Uterus (tissue), 4 donors: Measurements from ENCODE around the gene NOL4L. TPM values are rescaled to one million over a fixed set of nuclear protein-coding genes. Genes with fewer than 3 reads are reported as not detected.

Source experiments
- DNase-seq, 2 donors: peaks; one replicate each; pipeline ENCODE4 v3.0.0-alpha.2; 2019 to 2020
- H3K27ac ChIP-seq, 2 donors: fragments of 200-600 bp; sonication (generic); 1 replicate in 1 of 2; 2 replicates in 1 of 2; pipeline ENCODE4 v1.5.1; 2016 to 2018
- H3K27me3 ChIP-seq, 2 donors: fragments of 200-600 bp; sonication (generic); one replicate each; pipeline ENCODE4 v1.5.1; 2018 to 2019; ENCODE audit warnings: control low read depth in 1 of 2
- H3K36me3 ChIP-seq, 2 donors: fragments of 200-600 bp; sonication (generic); one replicate each; pipeline ENCODE4 v1.5.1; 2019; ENCODE audit warnings: control low read depth in 1 of 2
- H3K4me1 ChIP-seq, 2 donors: fragments of 200-600 bp; sonication (generic); one replicate each; pipeline ENCODE4 v1.5.1; 2018 to 2019; ENCODE audit warnings: control low read depth in 1 of 2
- H3K4me3 ChIP-seq, 2 donors: fragments of 200-600 bp; sonication (generic); 1 replicate in 1 of 2; 2 replicates in 1 of 2; pipeline ENCODE4 v1.5.1; 2018 to 2019; ENCODE audit warnings: mild to moderate bottlenecking in 1 of 2
- H3K9me3 ChIP-seq, 2 donors: fragments of 200-600 bp; sonication (generic); one replicate each; pipeline ENCODE4 v1.5.1; 2019; ENCODE audit warnings: control low read depth in 1 of 2
- CTCF ChIP-seq, 4 experiments: fragments of 200-600 bp in 2 of 4; fragments of 450-650 bp in 2 of 4; sonication (generic) in 2 of 4; IDR thresholded peaks; one replicate each; pipeline ENCODE4 v1.5.1; 2016 to 2019; ENCODE audit warnings: antibody characterized with exemption in 4 of 4, mild to moderate bottlenecking in 2 of 4, moderate library complexity in 1 of 4
- POLR2A ChIP-seq, 2 donors: fragments of 450-650 bp; IDR thresholded peaks; one replicate each; pipeline ENCODE4 v1.6.1; 2016; ENCODE audit warnings: antibody characterized with exemption in 2 of 2, mild to moderate bottlenecking in 1 of 2, moderate library complexity in 1 of 2
- intact Hi-C: fragments of 100-400 bp; cut with DNase I; formaldehyde crosslinking; loops from one replicate; pipeline ENCODE4 v1.15.1; 2023; ENCODE audit warnings: low total_unique reads
- total RNA-seq, 4 donors: library from RNA; depleted of rRNA in 3 of 4; stranded (reverse); fragments of >200 nt in 3 of 4; gene quantifications; one replicate each; pipeline versions ENCODE4 v1.1.0 to v1.2.4, GENCODE V29; 2014 to 2023
- donor health status: DM: yes; HTN: yes; CAD: no.

Gene NOL4L
- total RNA-seq, 4 donors from 2014 or later = 6.2 to 31.1 (median 9.6) TPM

GRCh38 chr20:32577657-32578056 lies 7.5 kb downstream of the NOL4L start:
- Histone ChIP-seq H3K9me3 (no peaks in the 10 kb centered on the region), H3K4me1 (peaks cover 0 to 3% of the 10 kb centered on the region in 2 donors), H3K27ac (no peak overlapping the region), H3K27me3 (no peaks in the 10 kb centered on the region), H3K4me3 (no peak overlapping the region), H3K36me3 (no peaks in the 10 kb centered on the region)
- intact Hi-C loops = no loop called here
- TF ChIP-seq POLR2A (IDR thresholded peaks at IDR 0.05) = no peak
- TF ChIP-seq CTCF (IDR thresholded peaks at IDR 0.05) = no peak
- DNase-seq = no peak

- Histone ChIP-seq H3K4me1 (no peaks in the 10 kb centered on the region), H3K27me3 (no peaks in the 10 kb centered on the region), H3K36me3 (no peaks in the 10 kb centered on the region), H3K27ac (no peak overlapping the region), H3K4me3 (no peak overlapping the region), H3K9me3 (no peaks in the 10 kb centered on the region)
- intact Hi-C loops = no loop called here
- TF ChIP-seq POLR2A (IDR thresholded peaks at IDR 0.05) (no peak), CTCF (IDR thresholded peaks at IDR 0.05) (no peak)
- DNase-seq = no peak
Observed at GRCh38 chr20:32577023-32577422, 8.1 kb downstream of the NOL4L start.

GRCh38 chr20:32576560-32576959 lies 8.6 kb downstream of the NOL4L start:
- intact Hi-C loops = no loop called here
- Histone ChIP-seq H3K4me3 (no peak overlapping the region), H3K27me3 (no peaks in the 10 kb centered on the region), H3K27ac (no peak overlapping the region), H3K4me1 (no peaks in the 10 kb centered on the region), H3K9me3 (no peaks in the 10 kb centered on the region), H3K36me3 (no peaks in the 10 kb centered on the region)
- TF ChIP-seq CTCF (IDR thresholded peaks at IDR 0.05) (no peak), POLR2A (IDR thresholded peaks at IDR 0.05) (no peak)
- no peak for DNase-seq

- DNase-seq = no peak
- no peak for TF ChIP-seq CTCF (IDR thresholded peaks at IDR 0.05)
- no peak for TF ChIP-seq POLR2A (IDR thresholded peaks at IDR 0.05)
- Histone ChIP-seq H3K36me3 (no peaks in the 10 kb centered on the region), H3K9me3 (no peaks in the 10 kb centered on the region), H3K27me3 (no peaks in the 10 kb centered on the region), H3K4me3 (no peak overlapping the region), H3K4me1 (no peaks in the 10 kb centered on the region), H3K27ac (no peak overlapping the region)
- intact Hi-C loops = no loop called here
Observed at GRCh38 chr20:32575805-32576204, 9.3 kb downstream of the NOL4L start.

- Histone ChIP-seq H3K27me3 (no peaks in the 10 kb centered on the region), H3K36me3 (no peaks in the 10 kb centered on the region), H3K9me3 (no peaks in the 10 kb centered on the region), H3K27ac (no peak overlapping the region), H3K4me1 (no peaks in the 10 kb centered on the region), H3K4me3 (no peak overlapping the region)
- intact Hi-C loops = no loop called here
- no peak for DNase-seq
- TF ChIP-seq POLR2A (IDR thresholded peaks at IDR 0.05) (no peak), CTCF (IDR thresholded peaks at IDR 0.05) (no peak)
Observed at GRCh38 chr20:32575227-32575581, 9.9 kb downstream of the NOL4L start.
